ENCODE data around the gene SRMS.
"Not testable (repeated sequence)": the region's sequence is repeated elsewhere in the genome, so short reads cannot be mapped to it uniquely, and the experiment has no call there.

Gene SRMS

DNA sequence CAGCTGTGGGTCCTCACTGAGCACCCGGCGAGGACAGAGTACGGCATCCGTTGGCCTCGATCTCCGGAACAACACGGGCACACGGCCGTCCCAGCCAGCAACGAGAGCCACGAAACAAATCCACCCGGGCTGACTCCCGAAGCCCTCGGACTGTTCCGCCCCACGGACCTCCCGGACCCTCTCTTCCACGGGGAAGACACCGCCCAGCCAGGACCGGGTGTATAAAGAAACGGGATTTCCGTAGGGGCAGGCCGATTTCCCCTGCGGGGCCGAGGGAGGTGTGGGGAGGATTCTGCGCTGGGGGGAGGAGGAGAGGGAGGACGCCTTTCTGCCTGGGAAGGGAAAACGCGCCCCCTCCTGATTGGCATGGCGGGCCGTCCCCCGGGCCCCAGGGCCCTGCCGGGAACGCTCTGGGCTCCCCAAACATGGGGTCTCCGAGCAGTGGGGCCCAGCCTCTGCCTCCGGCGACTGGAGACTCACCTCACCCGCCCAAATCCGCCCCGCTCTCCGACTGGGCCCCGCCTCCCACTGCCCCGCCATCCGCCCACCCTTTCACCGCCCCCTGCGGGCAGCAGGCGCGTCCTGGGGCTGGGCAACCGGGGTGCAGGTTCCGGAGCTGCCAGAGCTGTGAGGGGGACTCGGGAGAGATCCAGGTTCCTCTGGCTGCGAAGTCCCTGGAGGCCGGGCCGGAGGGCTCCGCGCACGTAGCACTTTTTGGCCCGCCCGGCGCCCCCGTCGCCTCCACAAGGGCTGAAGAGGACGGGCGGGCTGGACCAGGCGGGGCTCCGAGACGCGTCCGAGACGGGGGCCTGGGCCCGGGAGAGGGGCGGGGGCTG is 27.7 kb downstream of the SRMS start:
- peak; percentile 61 for DNase-seq

GRCh38 chr20:63518946-63519667 is 28.4 kb downstream of the SRMS start:
- DNase-seq = no peak

GRCh38 chr20:63518351-63518861 is 29.1 kb downstream of the SRMS start:
- no peak for DNase-seq

GRCh38 chr20:63517376-63518309 is 29.9 kb downstream of the SRMS start:
- no peak for DNase-seq

- not testable (repeated sequence) for DNase-seq
These were observed 33.0 kb downstream of the SRMS start for GRCh38 chr20:63514520-63514919.

DNA sequence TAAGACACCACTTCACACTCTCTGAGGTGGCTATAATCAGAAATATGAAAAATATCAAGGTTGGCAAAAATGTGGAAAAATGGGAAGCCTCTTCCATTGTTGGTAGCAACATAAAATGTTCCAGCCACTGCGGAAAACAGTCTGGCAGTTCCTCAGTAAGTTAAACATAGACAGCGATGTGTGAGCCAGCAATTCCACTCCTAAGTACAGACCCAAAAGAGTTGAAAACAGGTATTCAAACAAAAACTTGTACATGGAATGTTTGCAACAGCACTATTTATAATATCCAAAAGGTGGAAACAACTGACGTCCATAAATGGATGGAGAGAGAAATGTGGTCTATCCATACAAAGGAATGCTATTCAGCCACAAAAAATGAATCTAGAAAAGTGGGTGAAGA is 34.3 kb downstream of the SRMS start:
- DNase-seq = no peak

- no peak for DNase-seq
These were observed 38.4 kb downstream of the SRMS start for GRCh38 chr20:63509088-63509564.

DNA sequence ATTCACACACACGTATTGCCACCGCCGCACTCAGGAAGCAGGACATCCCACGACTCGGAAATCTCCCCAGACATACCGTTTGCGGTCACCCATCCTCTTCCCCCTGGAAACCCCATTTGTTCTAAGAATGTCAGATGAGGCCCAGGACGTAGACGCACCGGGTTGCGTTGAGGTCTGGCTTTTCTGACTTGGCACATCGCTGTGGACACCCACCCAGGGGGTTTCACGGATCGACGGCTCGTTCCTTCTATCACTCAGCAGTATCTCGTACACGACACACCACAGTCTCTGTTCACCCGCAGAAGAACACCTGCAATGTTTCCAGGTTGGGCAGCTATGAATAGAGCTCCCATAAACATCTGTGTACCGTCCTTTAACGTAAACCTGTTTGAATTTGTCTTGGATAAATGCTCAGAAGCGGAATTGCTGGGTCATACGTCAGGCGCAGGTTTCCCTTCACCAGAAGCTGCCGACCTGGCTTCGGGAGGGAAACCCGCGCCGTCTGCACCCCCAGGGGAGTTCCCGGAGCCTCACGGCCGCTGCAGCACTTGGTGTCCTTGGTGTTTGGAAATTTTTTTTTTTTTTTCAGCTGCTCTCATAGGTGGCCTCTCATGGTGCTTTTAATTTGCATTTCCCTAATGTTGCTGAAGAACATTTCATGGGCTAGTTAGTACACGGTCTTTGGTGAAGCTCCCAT is 39.3 kb downstream of the SRMS start:
- DNase-seq = no peak

DNA sequence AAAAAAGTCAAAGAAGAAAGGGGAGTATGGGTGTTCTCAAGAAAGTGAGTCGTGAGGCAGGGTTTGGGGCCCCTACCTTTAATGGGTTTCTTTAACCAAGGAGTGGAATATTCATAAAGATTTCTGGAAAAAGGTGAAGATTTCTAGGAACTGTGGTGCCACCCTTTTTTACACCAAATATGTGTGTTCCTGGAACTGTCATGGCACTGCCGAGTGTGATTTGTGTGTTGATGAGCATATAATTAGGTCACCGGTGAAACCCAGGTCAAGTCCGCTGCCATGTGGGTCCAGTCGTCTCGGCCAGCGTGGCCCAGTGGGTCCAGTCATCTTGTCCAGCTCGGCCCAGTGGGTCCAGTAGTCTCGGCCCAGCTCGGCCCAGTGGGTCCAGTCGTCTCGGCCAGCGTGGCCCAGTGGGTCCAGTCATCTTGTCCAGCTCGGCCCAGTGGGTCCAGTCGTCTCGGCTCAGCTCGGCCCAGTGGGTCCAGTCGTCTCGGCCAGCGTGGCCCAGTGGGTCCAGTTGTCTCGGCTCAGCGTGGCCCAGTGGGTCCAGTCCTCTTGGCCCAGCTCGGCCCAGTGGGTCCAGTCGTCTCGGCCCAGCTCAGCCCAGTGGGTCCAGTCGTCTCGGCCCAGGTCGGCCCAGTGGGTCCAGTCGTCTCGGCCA is 40.3 kb downstream of the SRMS start:
- no peak for DNase-seq

DNA sequence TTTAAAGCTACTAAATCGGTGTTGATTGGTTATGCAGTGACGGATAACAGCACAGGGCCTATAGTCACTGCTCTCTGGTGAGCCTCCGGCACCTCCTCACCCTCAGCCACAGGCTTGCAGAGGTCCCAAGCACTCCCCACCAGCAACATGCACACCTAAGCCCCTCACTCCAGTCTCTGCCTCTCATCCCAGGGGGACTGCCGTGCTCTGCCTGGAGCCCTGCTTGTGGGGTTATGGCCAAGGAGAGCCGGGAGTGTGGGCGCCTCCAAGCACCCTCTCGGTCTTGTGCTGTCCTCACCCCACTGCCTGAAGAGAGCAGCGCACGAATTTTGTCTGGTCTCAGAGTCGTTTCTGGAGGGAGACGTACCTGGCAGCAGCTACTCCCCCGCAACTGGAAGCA is 41.8 kb downstream of the SRMS start:
- DNase-seq = no peak

DNA sequence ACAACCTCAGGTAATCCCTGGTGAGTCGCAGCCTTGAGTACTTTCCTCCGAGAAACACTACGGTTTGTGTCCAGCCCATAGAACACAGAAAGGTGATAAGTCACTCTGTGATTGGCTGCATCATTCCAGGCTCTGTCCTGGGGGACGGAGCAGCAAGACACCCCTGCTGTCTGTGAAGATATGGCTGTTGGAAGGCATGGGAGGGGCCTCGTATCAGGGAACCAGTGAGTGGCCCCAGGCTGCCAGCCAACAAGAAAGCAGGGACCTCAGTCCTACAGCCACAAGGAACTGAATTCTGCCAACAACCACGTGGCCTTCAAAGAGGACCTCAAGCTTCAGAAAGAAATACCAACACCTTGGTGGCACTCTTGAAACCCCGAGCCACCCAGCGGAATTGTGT is 42.3 kb downstream of the SRMS start:
- DNase-seq = no peak

DNA sequence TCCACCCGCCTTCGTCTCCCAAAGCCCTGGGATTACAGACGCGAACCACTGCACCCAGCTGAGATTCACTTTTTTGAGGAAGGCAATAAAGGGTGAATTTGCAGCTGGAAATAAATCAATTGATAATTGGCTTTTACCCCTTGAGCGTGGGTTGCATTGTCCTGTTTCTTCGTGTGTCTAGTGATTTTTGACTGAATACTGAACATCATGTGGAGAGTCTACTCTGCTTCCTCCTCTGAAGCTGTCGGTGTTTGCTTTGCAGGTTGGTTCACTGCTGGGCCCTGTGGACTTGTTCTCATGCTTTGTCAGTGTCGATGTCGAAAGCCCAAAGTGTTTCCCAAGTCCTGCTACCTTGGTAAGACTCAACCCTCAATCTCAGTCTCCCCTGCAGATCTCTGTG is 42.9 kb downstream of the SRMS start:
- no peak for DNase-seq

DNA sequence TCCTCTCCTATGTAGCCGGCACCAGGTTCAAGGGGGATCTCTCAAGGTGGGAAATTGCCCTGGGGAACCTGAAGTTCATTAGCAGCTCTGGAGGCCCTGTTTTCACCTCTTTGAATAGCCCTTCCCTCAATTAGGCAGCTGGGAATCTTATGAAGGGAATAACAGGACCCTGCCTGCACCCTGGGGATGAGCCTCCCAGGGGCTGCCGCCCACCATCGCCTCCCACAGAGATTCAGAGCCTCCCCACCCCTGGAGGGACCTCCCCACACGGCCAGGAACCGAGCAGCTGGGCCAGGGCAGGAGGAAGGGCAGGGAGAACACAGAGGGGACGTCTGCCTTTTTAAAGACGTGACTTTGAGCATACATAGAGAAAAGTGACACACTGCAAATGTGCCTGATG is 44.0 kb downstream of the SRMS start:
- no peak for DNase-seq

DNA sequence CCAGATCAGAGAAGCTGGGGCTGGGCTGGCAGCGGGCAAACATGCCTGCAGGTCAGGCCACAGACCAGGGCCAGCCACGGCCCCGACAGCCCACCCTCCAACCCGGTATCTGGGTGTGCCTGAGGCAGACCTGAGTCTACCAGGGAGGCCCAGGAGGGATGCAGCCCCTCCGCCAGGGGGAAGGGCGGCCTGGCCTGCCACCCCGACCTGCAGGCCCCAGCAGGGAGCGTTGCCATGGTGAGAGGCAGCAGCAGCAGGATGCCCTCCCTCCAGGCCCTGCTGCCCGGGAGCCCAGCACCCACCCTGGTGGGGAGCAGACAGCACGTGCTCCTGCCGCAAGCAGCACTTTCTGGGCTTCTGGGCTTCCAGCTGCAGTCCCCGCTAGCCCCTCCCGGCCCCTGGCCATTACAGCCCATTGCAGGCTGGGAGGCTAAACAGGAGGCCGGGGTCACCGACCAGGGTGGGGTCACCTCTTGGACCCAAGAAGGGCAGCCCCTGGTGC is 44.8 kb downstream of the SRMS start:
- DNase-seq = no peak

GRCh38 chr20:63501818-63502670 is 45.5 kb downstream of the SRMS start:
- no peak for DNase-seq

GRCh38 chr20:63500902-63501817 is 46.4 kb downstream of the SRMS start:
- DNase-seq = no peak

GRCh38 chr20:63500151-63500901 is 47.2 kb downstream of the SRMS start:
- DNase-seq = no peak

GRCh38 chr20:63499338-63499969 is 48.1 kb downstream of the SRMS start:
- no peak for DNase-seq
